ENCODE data around the gene ZNF683. TPM values are rescaled to one million over a fixed set of nuclear protein-coding genes. Genes with fewer than 3 reads are reported as not detected.

Gene ZNF683
- total and polyA plus RNA-seq, 9 of the 15 experiments (the other 6 are each of a cell fraction or from before 2014, with no cell fraction given), result not detected

DNA sequence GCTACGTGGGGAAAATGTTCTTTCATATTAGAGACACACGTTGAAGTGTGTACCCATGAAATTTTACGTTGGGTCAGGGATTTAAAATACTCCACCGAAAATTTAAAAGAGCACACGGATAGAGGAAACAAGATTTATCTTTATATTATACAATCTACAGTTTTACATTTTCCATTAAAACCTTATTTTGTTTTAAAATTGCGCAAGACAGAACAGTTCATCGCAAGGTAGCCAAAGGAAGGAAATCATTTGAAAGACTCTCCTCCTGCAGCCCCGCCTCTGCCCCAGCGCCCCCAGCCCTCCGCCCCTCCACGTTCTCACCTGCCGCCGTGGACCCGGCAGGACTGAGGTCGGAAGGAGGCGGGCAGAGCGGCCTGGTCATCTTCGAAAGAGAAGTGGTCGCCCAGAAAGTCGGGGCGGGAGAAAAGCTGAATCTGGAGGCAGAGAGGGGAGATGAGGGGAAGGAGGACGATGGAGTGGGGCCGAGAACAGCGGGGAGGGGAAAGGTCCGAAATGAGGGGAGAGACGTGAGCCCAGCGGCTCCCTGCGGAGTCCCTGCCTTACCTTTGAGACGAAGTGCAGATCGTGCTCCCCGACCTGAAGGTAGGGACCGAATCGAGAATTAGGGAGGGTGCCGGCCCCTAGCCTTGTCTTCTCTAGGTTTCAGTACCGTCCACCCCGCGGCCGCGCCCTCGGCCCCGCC is 36.6 kb downstream of the ZNF683 start (continued):
- 0 out of 2 replicates have a peak, but pooled peaks have one; percentile 11 for TF ChIP-seq RERE (CRISPR knock-in tag; IDR thresholded peaks at IDR 0.05; ENCODE audit: borderline replicate concordance)
- TF ChIP-seq POLR2H (tag; IDR thresholded peaks at IDR 0.05; ENCODE audit: low read depth), result no peak
- TF ChIP-seq, protein P1, sequence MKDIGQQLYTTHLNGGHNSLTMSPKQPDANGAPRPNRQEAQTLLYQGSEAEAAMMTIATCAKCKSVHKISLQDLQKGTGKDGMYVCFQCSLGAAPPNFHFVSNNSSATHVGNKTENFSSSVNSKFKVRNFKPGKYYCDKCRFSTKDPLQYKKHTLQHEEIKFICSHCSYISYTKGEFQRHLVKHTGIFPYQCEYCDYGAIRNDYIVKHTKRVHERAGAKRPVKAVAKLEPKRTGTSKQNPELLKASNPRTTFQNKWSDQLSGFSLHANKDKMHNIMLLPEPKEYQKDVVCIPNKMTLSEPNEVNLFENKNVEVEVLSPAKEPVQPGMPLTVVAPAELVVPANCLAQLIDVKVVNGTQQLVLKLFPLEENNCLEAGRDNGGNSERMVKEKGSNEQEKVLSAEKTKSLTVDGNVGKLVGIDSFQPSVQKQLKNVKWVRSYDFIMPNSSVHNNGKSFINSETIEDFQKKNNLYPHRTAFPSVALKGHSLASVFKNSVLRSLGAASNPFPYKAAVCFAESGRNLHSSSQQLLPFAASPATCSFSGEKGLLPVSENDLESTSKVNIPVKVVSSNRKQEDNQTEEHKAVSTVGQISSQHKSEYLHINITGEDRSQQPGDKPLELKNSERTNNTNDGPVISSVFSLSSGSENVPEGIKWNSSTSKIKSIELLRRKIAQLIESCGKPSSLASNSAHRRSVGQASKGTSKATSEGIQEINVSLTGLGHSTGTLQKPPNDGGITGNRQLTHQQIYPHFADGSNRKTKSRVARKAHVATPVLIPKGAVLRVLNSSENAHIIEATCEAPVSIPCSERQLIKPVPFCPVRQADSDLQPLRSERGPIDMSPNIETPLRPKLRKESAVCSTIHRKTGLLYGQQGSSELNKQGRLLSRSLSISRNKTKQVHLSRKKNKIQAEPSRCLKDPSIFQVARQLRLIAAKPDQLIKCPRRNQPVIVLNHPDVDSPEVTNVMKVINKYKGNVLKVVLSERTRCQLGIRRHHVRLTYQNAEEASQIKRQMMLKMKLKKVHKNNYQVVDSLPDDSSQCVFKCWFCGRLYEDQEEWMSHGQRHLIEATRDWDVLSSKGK (CRISPR knock-in tag; IDR thresholded peaks at IDR 0.05), result no peak
- no peak for TF ChIP-seq TCFL5 (CRISPR knock-in tag; conservative IDR thresholded peaks at IDR 0.05)
- no peak for TF ChIP-seq ZNF324 (CRISPR knock-in tag; IDR thresholded peaks at IDR 0.05)
- TF ChIP-seq SIN3A (IDR thresholded peaks at IDR 0.05; ENCODE audit: borderline replicate concordance in 2 of 2, control insufficient read depth in 1 of 2, low read depth in 2 of 2, low read length in 2 of 2), result no peak
- no peak for TF ChIP-seq ELK1 (CRISPR knock-in tag; IDR thresholded peaks at IDR 0.05)
- no peak for TF ChIP-seq MCM3 (IDR thresholded peaks at IDR 0.05)
- TF ChIP-seq WHSC1 (IDR thresholded peaks at IDR 0.05; ENCODE audit: low read length), result no peak
- TF ChIP-seq, protein P2, sequence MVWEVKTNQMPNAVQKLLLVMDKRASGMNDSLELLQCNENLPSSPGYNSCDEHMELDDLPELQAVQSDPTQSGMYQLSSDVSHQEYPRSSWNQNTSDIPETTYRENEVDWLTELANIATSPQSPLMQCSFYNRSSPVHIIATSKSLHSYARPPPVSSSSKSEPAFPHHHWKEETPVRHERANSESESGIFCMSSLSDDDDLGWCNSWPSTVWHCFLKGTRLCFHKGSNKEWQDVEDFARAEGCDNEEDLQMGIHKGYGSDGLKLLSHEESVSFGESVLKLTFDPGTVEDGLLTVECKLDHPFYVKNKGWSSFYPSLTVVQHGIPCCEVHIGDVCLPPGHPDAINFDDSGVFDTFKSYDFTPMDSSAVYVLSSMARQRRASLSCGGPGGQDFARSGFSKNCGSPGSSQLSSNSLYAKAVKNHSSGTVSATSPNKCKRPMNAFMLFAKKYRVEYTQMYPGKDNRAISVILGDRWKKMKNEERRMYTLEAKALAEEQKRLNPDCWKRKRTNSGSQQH (CRISPR knock-in tag; IDR thresholded peaks at IDR 0.05), result peak; percentile 84; the same call in 1 of the 2 replicates
- TF ChIP-seq DEAF1 (CRISPR knock-in tag; IDR thresholded peaks at IDR 0.05), result no peak
